GM12872 (cell line): ENCODE data around the gene TMPRSS3.

Experiments
- TF ChIP-seq, protein P1 (sequence below): IDR thresholded peaks from 3 replicates; pipeline ENCODE4 v1.5.1; 2011; ENCODE audit warnings: low read depth, mild to moderate bottlenecking, low read length, moderate library complexity; ENCODE audit not compliant: insufficient read depth

The TMPRSS3 gene

DNA sequence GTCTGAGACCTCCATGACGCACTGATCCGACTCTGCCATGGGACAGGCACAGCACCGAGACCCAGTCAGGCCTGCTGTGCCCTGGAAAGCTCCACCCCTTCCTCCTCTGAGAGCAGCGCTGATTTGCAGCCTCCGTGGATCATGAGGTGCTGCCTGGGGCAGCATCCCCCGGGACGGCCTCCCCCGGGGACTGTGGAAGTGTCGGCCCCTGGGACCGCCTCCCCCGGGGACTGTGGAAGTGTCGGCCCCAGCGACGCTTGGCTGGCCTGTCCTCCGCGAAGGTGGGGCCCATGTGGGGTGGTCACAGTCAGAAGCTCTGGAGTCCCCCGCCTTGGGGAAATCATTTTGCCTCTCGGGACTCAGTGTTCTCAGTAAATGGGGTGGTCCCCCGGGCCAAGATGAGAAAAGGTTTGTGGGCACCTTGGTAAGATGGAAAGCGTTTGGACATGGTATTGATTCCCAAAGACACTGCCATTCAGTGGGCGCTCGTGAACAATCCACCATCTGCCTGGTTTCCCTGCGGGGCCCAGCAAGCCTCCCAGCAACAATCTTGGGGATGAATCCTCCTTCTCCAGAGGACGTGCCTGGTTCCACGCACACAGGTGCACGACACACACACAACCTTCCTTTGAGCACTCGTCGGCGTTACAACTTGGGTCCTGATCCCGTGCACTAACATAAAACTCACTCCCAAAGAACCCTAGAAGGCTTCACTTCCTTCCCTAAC is 48.1 kb downstream of the TMPRSS3 start:
- TF ChIP-seq, protein P1, sequence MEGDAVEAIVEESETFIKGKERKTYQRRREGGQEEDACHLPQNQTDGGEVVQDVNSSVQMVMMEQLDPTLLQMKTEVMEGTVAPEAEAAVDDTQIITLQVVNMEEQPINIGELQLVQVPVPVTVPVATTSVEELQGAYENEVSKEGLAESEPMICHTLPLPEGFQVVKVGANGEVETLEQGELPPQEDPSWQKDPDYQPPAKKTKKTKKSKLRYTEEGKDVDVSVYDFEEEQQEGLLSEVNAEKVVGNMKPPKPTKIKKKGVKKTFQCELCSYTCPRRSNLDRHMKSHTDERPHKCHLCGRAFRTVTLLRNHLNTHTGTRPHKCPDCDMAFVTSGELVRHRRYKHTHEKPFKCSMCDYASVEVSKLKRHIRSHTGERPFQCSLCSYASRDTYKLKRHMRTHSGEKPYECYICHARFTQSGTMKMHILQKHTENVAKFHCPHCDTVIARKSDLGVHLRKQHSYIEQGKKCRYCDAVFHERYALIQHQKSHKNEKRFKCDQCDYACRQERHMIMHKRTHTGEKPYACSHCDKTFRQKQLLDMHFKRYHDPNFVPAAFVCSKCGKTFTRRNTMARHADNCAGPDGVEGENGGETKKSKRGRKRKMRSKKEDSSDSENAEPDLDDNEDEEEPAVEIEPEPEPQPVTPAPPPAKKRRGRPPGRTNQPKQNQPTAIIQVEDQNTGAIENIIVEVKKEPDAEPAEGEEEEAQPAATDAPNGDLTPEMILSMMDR = no peak

DNA sequence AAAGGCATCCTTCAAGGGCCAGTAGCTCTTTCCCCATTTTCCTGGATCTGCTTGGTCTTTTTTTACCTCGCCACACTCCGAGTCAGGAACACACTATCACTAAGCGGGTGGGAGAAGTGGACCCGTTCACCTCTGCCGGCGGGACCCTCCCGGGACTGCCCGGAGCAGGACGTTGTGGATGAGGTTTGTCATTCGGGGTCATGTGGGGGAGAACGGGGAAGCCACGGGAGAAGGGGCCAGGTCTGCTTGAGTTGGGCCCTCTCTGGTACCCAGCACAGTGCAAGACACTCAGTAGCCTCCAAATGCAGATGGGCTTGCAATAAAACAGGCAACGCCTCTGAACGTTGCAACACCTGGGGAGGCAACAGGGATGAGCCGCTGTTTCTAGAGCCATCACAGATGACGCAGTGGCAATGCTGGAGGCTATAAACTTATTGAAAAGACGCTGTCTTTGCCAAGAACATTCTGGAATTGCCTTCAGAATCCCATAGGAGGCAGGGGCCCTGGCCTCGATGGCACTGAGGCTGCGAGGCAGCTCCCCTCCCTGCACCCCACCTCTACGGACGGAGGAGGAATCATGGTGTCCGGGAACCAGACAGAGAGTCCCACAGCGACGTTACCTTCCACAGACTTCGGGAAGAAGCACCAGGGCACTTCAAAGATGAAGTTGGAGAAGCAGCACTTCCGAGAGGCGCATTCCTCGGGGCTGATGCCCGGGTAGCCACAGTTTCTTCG is 48.8 kb downstream of the TMPRSS3 start:
- TF ChIP-seq, protein P1 = no peak

DNA sequence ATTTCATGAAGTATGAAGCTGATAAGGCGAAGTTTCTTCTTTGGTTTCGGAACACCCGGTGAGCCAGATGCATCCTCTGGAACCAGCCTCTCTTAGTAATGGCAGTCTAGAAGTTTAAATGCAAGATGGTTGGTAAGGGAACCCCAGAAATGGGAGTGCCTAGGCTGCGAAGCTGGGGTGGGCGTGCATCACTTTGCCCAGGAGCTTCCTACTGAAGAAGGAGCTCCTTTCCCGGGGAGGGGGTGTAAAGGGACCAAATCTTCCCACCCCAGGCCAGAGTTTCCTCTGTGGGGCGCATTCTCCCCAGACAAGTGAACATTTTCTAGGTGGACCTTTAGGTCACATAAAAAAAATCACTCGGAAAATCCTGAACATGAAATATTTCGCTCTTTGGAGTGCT is 49.4 kb downstream of the TMPRSS3 start:
- TF ChIP-seq, protein P1 = no peak

DNA sequence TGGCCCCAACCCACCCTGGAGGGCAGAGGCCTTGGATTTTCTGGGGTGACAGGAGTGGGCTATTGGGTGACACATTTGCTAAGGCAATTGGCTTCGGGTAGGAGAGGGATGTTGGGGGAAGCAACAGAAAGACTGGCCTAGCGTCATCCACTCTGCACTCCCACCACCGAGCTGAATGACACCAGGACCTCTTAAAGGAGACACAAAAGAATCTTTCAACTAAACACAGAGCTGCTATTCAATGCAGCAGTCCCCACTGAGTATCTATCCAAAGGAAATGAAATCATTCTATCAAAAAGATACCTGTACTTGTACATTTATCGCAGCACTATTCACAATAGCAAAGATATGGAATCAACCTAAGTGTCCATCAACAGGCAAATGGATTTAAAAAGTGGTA is 51.2 kb downstream of the TMPRSS3 start:
- TF ChIP-seq, protein P1 = no peak

DNA sequence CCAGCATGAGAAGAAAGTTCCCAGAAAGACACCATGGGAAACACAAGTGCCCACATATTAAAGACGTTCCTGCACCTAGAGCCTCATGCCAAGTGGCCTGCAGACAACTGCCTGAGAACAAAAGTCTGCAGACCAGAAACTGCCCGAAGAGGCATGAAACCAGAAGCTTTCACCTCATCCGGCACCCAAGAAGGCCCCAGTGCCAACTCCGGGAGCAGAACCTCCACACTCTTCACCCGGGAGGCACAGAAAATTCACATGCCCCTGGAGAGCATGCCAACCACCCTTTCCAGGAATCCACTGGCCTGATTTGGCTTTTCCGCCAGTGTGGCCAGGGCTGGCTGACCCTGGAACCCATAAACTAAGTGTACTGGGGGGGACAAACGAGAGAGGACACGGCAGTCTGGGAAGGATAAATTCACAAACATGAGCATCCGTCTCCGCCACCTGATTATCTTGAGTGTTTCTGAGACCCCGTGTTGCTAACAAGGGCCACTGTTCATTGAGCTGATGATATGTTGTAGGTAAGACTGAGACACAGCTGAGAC is 51.8 kb downstream of the TMPRSS3 start:
- TF ChIP-seq, protein P1 = no peak

DNA sequence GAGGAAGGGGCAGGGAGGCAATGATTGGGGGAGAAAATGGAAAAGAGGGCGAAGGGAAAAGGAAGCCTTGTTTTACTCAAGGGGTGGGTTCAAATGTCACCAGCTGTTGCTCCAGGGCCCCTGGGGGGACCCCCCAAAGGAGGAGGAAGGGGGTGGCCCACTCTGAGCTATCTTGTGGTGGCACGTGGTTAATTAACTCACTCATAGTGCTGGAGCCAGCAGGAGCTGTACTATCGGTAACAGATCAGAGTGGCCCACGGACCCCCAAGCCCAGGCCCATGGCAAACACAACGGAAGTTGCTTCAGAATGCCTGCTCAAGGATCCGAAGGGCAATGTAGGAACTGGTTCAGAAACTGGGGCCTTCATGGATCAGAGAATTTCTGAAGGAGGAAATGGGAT is 52.3 kb downstream of the TMPRSS3 start:
- TF ChIP-seq, protein P1 = no peak

DNA sequence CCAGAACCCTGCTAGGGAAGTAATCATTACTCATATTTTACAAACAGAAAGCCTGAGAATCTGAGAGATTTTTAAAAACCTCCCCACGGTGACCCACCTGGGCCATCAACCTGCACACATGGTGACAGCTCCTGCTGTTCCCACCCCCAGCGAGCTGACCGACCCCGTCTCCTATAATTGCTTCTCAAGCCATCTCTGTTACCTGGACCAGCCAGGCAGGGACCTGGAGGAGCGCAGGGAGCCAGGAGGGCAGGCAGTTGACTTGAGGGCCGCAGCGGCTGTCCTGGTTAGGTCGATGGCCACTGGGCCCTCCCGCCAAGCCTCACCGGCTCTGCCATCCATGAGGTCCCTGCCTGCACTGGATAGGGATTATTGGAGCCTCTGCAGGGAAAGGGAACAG is 52.8 kb downstream of the TMPRSS3 start:
- TF ChIP-seq, protein P1 = no peak
